ENCODE measurements around the gene RFX2.

The RFX2 gene

DNA sequence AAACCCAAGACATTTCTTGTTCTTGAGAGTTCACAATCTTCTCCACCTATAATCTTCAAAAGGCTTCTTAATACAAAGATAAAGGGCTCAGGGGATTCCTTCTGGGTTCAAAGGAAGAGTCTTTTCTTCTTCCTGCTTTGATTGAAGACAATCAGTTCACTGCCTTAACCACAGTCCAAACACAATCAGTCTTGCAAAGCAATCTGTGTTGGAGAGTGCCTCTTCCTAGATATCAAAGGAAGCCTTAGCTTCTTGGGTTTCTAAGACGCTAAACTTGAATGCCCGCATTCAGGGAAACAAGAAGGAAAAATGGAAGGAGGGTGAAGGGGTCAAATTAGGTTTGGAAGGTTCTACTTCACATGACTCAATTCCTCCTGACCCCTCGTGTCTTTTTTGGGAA is 159.6 kb downstream of the RFX2 start:
- DNase-seq = no peak

DNA sequence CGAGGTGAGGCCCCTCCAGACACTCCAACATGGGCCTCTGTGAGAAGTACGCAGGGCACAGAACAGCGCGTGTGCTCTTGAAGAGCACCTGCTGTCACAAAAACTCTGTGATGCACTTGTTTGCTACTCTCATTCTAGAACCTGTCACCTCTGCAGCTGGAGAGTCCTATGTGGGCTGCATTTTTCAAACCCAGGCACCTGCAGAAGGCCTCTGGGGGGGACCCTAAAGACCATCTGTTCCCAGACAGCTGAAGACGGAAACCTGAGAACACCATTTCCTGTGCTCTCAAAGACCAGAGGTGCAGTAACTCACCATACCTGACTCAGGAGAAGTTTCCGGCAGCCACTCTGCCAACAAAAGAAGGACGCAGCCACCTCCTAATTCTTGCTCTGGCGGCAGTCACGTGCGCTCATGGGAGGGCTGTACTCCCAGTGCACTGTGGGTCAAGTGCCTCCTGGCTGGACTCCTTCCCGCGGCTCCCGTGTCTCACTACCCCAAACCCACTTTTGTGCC is 160.5 kb downstream of the RFX2 start:
- peak; percentile 46 for DNase-seq

DNA sequence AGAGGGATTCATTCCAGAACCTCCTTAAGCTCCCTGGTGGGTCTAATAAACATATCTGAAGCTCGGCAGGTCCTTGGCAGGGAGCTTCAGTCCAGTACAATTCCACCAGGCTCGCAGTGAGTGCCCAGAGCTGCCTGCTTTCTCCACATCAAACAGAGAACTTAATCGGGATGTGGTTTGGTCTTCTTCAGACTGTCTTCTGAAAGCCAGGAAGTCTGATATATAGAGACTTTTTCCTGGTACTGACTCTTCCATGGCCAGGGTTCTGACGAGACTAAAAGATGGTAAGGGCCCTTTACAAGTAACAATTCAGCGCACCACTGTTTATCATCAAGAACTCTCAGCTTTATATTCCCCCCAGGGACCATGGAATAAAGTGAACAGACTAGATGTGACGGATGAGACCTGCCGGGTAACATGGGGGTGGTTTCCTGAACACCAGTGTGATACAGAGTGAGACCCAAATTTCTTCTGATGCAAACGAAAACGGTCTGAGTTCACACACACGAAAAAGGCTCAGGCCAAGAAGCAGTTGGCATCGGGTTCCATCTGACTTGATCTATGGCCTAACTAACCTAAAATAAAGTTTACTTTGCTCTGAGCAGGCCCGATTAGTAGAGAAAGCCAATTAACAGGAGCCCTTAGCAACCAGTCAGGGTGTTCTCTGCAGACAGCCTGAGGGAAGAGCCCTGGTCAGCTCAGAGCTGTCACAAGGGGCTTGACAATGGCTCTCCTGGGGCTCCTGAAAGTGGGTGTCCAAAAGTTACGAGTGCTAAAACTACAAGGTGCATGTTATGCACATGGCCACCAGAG is 161.3 kb downstream of the RFX2 start:
- DNase-seq = no peak

DNA sequence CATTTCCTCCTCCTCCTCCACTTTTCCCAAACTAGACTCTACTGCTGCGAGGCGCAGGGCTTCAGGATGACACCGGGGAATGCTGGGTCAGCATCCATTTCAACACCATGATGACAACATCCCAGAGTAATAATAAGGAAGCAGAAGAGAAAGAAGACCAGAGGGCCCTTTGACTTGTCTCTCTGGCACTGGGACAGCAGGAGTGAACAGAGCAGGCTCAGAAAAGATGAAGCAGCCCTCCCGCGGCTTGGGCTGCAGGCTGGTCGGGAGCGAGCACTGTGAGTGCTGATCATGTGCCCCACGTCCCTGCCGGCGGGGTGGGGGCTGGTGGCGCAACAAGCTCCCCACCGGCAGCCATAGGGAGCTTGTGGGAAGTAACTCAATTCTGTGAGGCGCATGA is 162.9 kb downstream of the RFX2 start:
- DNase-seq = no peak

DNA sequence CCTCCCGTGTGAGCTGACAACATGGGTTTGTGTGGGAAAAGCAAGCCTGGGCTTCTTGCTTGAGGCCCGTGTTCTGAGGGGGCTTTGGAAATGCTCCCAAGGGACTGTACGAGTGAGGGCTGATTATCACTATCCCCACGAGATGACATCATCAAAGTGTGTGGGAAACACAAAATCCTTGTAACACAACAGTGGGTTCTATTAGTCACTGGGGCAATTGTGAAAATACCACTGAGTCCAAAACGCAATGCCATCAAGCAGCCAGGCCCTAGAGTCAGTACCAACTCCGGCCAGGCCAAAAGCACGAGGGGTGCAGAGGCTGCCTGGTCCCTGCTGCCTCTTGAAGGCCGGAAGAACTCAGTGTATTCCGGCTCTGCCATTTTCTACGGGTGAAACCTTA is 166.7 kb downstream of the RFX2 start:
- no peak for DNase-seq
